Hepatocyte (in vitro differentiated cells): ENCODE results near the gene SLC9A3.

ENCODE experiments used
- CTCF ChIP-seq: fragments of 200-600 bp; sonication (generic); IDR thresholded peaks from 2 replicates; pipeline ENCODE4 v1.5.1; 2016; ENCODE audit warnings: antibody characterized with exemption, mild to moderate bottlenecking; ENCODE audit not compliant: poor library complexity
- EZH2 ChIP-seq: fragments of 200-600 bp; sonication (generic); IDR thresholded peaks from 2 replicates; pipeline ENCODE4 v1.6.1; 2016; ENCODE audit warnings: antibody characterized with exemption, mild to moderate bottlenecking, borderline replicate concordance
- EZH2phosphoT487 ChIP-seq: fragments of 200-600 bp; sonication (generic); IDR thresholded peaks from one replicate; pipeline ENCODE4 v1.6.1; 2018; ENCODE audit warnings: antibody characterized with exemption, mild to moderate bottlenecking, low read depth, moderate library complexity; ENCODE audit not compliant: unreplicated experiment, severe bottlenecking

- TF ChIP-seq CTCF: no peak
- TF ChIP-seq EZH2: no peak
- TF ChIP-seq EZH2phosphoT487: no peak
These were observed 29.6 kb upstream of the SLC9A3 start for GRCh38 chr5:553874-554273.
